ENCODE results near the gene HAUS3. TPM values are rescaled to one million over a fixed set of nuclear protein-coding genes. Genes with fewer than 3 reads are reported as not detected.

HAUS3 gene
- total RNA-seq, 1 experiment from 2014 or later: 17.3 TPM

- no TSS peak for BruUV-seq (replicated peaks)
- no peak overlapping the region for H2AFZ ChIP-seq (ENCODE audit: low read depth, low read length, poor library complexity, severe bottlenecking)
- no peaks in the 10 kb centered on the region for H3K27me3 ChIP-seq (ENCODE audit: insufficient read depth, low read length)
- ChIA-PET CTCF (interaction anchor here (1.8 kb wide), 1 partner anchor 16 kb away, joined by 3 read pairs; the partner anchor contains the start of genes HAUS3 and POLN), POLR2A (no interaction called here), RAD21 (ENCODE audit: low non-redundant PET in 1 of 2, low total read pairs in 2 of 2, uncharacterized antibody in 2 of 2, unreplicated experiment in 2 of 2) (no interaction called here)
- intact Hi-C loops (cut with micrococcal nuclease): loop anchor here (10.0 kb wide), 1 partner anchor 489 kb away; no protein-coding TSS in a partner anchor
- no peak overlapping the region for H3K9ac ChIP-seq (ENCODE audit: low read length)
- no peak overlapping the region for H3K4me2 ChIP-seq (ENCODE audit: low read length)
- no peaks in the 10 kb centered on the region; a peak in 1 of 4 replicates for H3K36me3 ChIP-seq (ENCODE audit: control insufficient read depth in 1 of 2, insufficient read depth in 2 of 2, low read length in 2 of 2)
- H3K4me1 ChIP-seq (ENCODE audit: control insufficient read depth in 1 of 2, insufficient read depth in 2 of 2, low read length in 2 of 2): peaks cover 0 to 7% of the 10 kb centered on the region in 2 experiments; a peak in 2 of 4 replicates
- no peak for ATAC-seq
- H3K27ac ChIP-seq (ENCODE audit: low read depth, low read length): no peak overlapping the region
- DNase-seq (ENCODE audit: low read depth, low spot score): no peak
- no peaks in the 10 kb centered on the region for H3K79me2 ChIP-seq (ENCODE audit: insufficient read depth, low read length)
- TF ChIP-seq ZBTB33 (IDR thresholded peaks at IDR 0.05; ENCODE audit: extremely low read depth, insufficient replicate concordance, low read length) (no peak), EZH2phosphoT487 (IDR thresholded peaks at IDR 0.05; ENCODE audit: borderline replicate concordance) (no peak), ZNF274 (IDR thresholded peaks at IDR 0.05; ENCODE audit: low read depth, low read length) (no peak), FOSL1 (IDR thresholded peaks at IDR 0.05; ENCODE audit: low read depth) (no peak), SP1 (IDR thresholded peaks at IDR 0.05; ENCODE audit: low read depth) (no peak), CEBPB (IDR thresholded peaks at IDR 0.05; ENCODE audit: low read depth) (no peak), YY1 (IDR thresholded peaks at IDR 0.05; ENCODE audit: extremely low read depth, insufficient replicate concordance, low read depth, low read length) (no peak), EGR1 (IDR thresholded peaks at IDR 0.05; ENCODE audit: low read depth) (no peak)
- TF ChIP-seq, protein P1, sequence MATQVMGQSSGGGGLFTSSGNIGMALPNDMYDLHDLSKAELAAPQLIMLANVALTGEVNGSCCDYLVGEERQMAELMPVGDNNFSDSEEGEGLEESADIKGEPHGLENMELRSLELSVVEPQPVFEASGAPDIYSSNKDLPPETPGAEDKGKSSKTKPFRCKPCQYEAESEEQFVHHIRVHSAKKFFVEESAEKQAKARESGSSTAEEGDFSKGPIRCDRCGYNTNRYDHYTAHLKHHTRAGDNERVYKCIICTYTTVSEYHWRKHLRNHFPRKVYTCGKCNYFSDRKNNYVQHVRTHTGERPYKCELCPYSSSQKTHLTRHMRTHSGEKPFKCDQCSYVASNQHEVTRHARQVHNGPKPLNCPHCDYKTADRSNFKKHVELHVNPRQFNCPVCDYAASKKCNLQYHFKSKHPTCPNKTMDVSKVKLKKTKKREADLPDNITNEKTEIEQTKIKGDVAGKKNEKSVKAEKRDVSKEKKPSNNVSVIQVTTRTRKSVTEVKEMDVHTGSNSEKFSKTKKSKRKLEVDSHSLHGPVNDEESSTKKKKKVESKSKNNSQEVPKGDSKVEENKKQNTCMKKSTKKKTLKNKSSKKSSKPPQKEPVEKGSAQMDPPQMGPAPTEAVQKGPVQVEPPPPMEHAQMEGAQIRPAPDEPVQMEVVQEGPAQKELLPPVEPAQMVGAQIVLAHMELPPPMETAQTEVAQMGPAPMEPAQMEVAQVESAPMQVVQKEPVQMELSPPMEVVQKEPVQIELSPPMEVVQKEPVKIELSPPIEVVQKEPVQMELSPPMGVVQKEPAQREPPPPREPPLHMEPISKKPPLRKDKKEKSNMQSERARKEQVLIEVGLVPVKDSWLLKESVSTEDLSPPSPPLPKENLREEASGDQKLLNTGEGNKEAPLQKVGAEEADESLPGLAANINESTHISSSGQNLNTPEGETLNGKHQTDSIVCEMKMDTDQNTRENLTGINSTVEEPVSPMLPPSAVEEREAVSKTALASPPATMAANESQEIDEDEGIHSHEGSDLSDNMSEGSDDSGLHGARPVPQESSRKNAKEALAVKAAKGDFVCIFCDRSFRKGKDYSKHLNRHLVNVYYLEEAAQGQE (IDR thresholded peaks at IDR 0.05; ENCODE audit: low read depth): no peak
- H3K9me3 ChIP-seq (ENCODE audit: control insufficient read depth in 1 of 2, insufficient read depth in 1 of 2, low read depth in 1 of 2, low read length in 2 of 2): no peaks in the 10 kb centered on the region
- H3K4me3 ChIP-seq (replicated peaks in 1 of 2; ENCODE audit: low read depth in 1 of 2, low read length in 2 of 2): no peak overlapping the region
- H4K20me1 ChIP-seq (ENCODE audit: insufficient read depth): 0 out of 2 replicates have a peak, but pooled peaks cover 5% of the 10 kb centered on the region
- no peaks in the 10 kb centered on the region for H3K9me2 ChIP-seq (ENCODE audit: insufficient read depth)
Observed at GRCh38 chr4:2226261-2226660, 15.7 kb downstream of the HAUS3 start.
